GM18498 (cell line): ENCODE results near the gene ARPP19.
"Not testable (repeated sequence)": the region's sequence is repeated elsewhere in the genome, so short reads cannot be mapped to it uniquely, and the experiment has no call there.

Source experiments
- ATAC-seq: cut with Tn5 transposase; IDR thresholded peaks from one replicate; pipeline ENCODE4 v1.9.1; 2021; ENCODE audit warnings: mild to moderate bottlenecking, moderate library complexity; ENCODE audit not compliant: unreplicated experiment

The ARPP19 gene

GRCh38 chr15:52515343-52515742 lies 53.5 kb downstream of the ARPP19 start:
- ATAC-seq, result no peak

GRCh38 chr15:52514482-52514881 lies 54.3 kb downstream of the ARPP19 start:
- ATAC-seq, result no peak

DNA sequence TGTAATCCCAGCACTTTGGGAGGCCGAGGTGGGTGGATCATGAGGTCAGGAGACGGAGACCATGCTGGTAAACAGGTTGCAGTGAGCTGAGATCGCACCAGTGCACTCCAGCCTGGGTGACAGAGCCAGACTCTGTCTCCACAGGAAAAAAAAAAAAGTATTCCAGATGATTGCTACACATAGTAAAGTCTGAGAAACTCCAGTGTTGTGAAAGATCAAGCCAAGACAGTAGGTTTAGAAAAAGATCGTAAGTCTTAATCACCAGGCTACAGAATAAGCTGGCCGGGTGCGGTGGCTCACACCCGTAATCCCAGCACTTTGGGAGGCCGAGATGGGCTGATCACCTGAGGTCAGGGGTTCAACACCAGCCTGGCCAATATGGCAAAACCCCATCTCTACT lies 56.0 kb downstream of the ARPP19 start:
- ATAC-seq, result not testable (repeated sequence)

DNA sequence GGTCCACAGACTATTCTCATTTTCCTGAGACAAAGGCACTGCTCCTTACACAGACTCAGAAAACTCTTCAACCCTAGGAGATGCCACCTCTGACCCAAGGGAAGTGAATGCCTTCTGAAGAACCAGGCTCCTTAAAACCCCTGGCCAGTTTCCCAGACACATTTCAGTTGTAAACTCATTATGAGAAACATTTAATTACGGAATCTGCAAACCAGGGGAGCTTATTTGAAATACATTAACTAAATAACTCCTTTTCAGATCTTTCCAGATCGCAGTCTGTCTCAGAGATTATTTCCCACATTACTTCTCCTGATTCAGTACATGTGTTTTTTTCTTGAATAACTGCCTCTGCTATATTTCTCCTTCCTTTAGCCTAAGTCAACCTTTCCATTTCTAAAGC lies 57.7 kb downstream of the ARPP19 start:
- no peak for ATAC-seq

DNA sequence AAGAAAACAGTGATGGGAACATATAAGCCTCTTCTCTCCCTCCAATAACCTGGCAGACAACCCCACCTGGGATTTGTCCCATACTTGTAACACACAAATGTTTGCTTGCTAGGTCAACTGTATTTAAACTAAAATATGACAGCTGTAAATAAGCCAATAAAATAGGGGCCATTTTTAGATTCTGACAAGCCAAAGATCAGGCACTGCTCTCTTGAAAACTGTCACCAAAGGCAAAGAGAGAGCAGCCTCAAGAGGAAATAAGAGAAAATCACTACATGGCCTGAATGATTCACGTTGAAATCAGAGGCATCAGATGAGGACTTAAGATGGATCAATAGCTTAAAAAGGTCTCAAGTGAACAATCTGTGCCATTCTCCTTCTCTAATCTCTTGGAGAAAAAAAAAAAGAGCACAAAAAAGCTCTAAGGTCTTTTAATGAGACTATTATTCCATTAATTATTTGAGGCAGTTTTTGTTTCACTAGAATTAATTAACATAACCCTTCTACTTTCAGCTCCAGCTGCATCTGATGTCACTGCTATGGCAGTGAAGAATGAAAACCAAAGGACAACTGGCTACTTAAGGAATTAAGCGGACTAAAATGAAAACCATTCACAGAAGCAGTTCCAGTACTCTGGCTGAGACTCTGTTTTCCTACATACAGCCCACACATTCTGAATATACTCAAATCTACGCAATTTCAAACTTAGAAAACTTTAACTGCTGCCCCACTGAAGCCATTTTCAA lies 59.2 kb downstream of the ARPP19 start:
- ATAC-seq, result no peak

GRCh38 chr15:52506549-52506948 lies 62.3 kb downstream of the ARPP19 start:
- ATAC-seq, result no peak

- ATAC-seq, result no peak
Observed at GRCh38 chr15:52505151-52505550, 63.7 kb downstream of the ARPP19 start.

GRCh38 chr15:52503788-52504496 lies 64.9 kb downstream of the ARPP19 start:
- ATAC-seq, result peak; percentile 90

GRCh38 chr15:52502608-52503007 lies 66.2 kb downstream of the ARPP19 start:
- no peak for ATAC-seq

- no peak for ATAC-seq
Observed at GRCh38 chr15:52499506-52499905, 69.3 kb downstream of the ARPP19 start.

GRCh38 chr15:52498706-52499105 lies 70.1 kb downstream of the ARPP19 start:
- ATAC-seq, result no peak
